Calu3 (cell line): Measurements from ENCODE around the gene RNU6-7. TPM values are rescaled to one million over a fixed set of nuclear protein-coding genes. Genes with fewer than 3 reads are reported as not detected.
A peak's percentile ranks its signal among the peaks of the same experiment; 100 is the strongest.

ENCODE experiments used
- Bru-seq: library from RNA; stranded (reverse); fragments of 400-500 nt; gene quantifications from one replicate; lab custom pipeline; 2021; lab: Mats Ljungman, UMichigan
- BruChase-seq, 2 experiments: library from RNA; stranded (reverse); fragments of 400-500 nt; gene quantifications; one replicate each; lab custom pipeline; 2021; lab: Mats Ljungman, UMichigan
- BruUV-seq: library from RNA; stranded (reverse); fragments of 400-500 nt; replicated peaks from 2 replicates; lab custom pipeline; 2021; lab: Mats Ljungman, UMichigan
- CTCF ChIA-PET: fragments of 300-600 bp; sonication (Branson Sonifier 250); formaldehyde crosslinking; loops from one replicate; lab custom pipeline; 2022; ENCODE audit warnings: antibody characterized with exemption; lab: Charles Lee
- DNase-seq: peaks from one replicate; pipeline ENCODE4 v3.0.0; 2022
- H3K27ac Mint-ChIP-seq: one replicate; pipeline ENCODE4 v1.8.0; 2022; ENCODE audit warnings: mixed read lengths; ENCODE audit not compliant: unreplicated experiment
- H3K27me3 Mint-ChIP-seq: one replicate; pipeline ENCODE4 v1.8.0; 2022; ENCODE audit warnings: mixed read lengths; ENCODE audit not compliant: unreplicated experiment
- H3K36me3 Mint-ChIP-seq: one replicate; pipeline ENCODE4 v1.8.0; 2022; ENCODE audit warnings: mild to moderate bottlenecking, moderate library complexity, mixed read lengths; ENCODE audit not compliant: insufficient read depth, unreplicated experiment
- H3K4me1 Mint-ChIP-seq: one replicate; pipeline ENCODE4 v1.8.0; 2022; ENCODE audit warnings: mild to moderate bottlenecking, low read depth, mixed read lengths; ENCODE audit not compliant: unreplicated experiment
- H3K4me3 Mint-ChIP-seq: one replicate; pipeline ENCODE4 v1.8.0; 2022; ENCODE audit warnings: mild to moderate bottlenecking, low read depth, moderate library complexity, mixed read lengths; ENCODE audit not compliant: unreplicated experiment
- H3K9me3 Mint-ChIP-seq: one replicate; pipeline ENCODE4 v1.8.0; 2022; ENCODE audit warnings: low read depth, mixed read lengths; ENCODE audit not compliant: unreplicated experiment
- intact Hi-C: fragments of 100-400 bp; cut with micrococcal nuclease; formaldehyde crosslinking; loops from one replicate; pipeline ENCODE4 v1.10.0; 2022; ENCODE audit not compliant: unreplicated experiment
- long read RNA-seq: library from polyadenylated mRNA; stranded (forward); transcript quantifications from one replicate; pipeline ENCODE4 v2.0.0, GENCODE V29; 2022
- total RNA-seq: library from RNA; stranded (reverse); gene quantifications from 2 replicates; pipeline ENCODE4 v1.2.3, GENCODE V29; 2022
- TF ChIP-seq, protein P1 (sequence below): fragments of 200-600 bp; IDR thresholded peaks from one replicate; pipeline ENCODE4 v1.8.0; 2022; ENCODE audit warnings: antibody characterized with exemption; ENCODE audit not compliant: unreplicated experiment

The RNU6-7 gene
- total RNA-seq (not detected in 2 replicates), Bru-seq, nascent RNA (not detected), BruChase-seq, experiment 1, labeled RNA remaining after a 6-hour chase (not detected), BruChase-seq, experiment 2, labeled RNA remaining after a 2-hour chase (not detected)
- long read RNA-seq: 0 reads

DNA sequence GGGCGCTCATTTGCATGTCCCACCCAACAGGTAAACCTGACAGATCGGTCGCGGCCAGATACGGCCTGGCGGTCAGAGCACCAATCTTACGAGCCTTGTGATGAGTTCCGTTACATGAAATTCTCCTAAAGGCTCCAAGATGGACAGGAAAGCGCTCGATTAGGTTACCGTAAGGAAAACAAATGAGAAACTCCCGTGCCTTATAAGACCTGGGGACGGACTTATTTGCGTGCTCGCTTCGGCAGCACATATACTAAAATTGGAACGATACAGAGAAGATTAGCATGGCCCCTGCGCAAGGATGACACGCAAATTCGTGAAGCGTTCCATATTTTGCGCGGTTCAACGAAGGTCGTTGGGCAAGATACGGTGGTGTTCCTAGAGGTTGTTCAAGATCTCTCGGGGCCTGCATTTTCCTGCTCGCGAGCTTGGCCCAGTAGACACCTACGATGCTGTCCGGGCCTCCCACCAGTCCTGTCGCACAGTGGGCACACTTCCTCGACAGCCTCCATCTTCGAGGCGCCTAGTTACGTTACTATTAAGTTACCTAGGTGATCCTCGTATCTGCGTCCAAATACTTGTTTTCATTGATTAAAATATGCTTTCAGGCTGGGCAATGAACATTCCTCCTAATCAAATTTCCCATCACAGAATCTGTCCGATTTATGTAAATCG lies at the start of gene RNU6-7:
RNU6-7 (plus strand) TSS at position 230 of the 675 bp plus-strand sequence.
- intact Hi-C loops: loop anchor here (1.0 to 2.0 kb wide), 2 partner anchors 73 to 129 kb away; no protein-coding TSS in a partner anchor
- Mint-ChIP-seq H3K4me1 (peaks cover 12% of the 10 kb centered on the region), H3K36me3 (peaks cover 35% of the 10 kb centered on the region), H3K27ac (peak within 1 kb of the TSS; percentile 99), H3K9me3 (no peaks in the 10 kb centered on the region), H3K4me3 (peak within 1 kb of the TSS; percentile 94), H3K27me3 (no peaks in the 10 kb centered on the region)
- TF ChIP-seq, protein P1, sequence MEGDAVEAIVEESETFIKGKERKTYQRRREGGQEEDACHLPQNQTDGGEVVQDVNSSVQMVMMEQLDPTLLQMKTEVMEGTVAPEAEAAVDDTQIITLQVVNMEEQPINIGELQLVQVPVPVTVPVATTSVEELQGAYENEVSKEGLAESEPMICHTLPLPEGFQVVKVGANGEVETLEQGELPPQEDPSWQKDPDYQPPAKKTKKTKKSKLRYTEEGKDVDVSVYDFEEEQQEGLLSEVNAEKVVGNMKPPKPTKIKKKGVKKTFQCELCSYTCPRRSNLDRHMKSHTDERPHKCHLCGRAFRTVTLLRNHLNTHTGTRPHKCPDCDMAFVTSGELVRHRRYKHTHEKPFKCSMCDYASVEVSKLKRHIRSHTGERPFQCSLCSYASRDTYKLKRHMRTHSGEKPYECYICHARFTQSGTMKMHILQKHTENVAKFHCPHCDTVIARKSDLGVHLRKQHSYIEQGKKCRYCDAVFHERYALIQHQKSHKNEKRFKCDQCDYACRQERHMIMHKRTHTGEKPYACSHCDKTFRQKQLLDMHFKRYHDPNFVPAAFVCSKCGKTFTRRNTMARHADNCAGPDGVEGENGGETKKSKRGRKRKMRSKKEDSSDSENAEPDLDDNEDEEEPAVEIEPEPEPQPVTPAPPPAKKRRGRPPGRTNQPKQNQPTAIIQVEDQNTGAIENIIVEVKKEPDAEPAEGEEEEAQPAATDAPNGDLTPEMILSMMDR: no peak
- DNase-seq: peak; percentile 11
- no TSS peak for BruUV-seq
- CTCF ChIA-PET: no interaction called here

DNA sequence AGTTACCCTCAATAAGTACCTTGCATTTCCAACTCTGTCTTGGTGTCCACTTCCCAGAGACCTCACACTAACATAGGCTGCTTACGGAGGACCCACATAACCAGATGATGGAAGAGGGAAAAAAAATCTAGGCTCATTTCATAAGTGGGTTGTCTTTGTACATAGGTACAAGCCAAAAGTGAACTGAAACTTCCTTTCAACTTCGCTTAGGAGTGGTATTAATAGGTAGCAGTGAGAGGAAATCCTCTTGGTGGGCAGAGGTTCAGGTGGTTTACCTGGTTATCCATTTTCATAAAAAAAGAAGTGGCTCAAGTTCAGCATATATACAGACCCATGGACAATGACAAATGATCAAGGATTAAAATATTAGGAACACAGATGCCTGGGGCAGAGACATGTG lies 35.8 kb upstream of the RNU6-7 start:
- intact Hi-C loops: loop anchor here (1.0 kb wide), 1 partner anchor 31 kb away; no protein-coding TSS in a partner anchor
- no peaks in the 10 kb centered on the region for H3K27me3 Mint-ChIP-seq
- no TSS peak for BruUV-seq
- peaks cover 11% of the 10 kb centered on the region for H3K4me1 Mint-ChIP-seq
- no peak overlapping the region for H3K4me3 Mint-ChIP-seq
- CTCF ChIA-PET: no interaction called here
- H3K27ac Mint-ChIP-seq: peak overlapping the region; percentile 34
- no peaks in the 10 kb centered on the region for H3K9me3 Mint-ChIP-seq
- DNase-seq: no peak
- TF ChIP-seq, protein P1: no peak
- no peaks in the 10 kb centered on the region for H3K36me3 Mint-ChIP-seq

DNA sequence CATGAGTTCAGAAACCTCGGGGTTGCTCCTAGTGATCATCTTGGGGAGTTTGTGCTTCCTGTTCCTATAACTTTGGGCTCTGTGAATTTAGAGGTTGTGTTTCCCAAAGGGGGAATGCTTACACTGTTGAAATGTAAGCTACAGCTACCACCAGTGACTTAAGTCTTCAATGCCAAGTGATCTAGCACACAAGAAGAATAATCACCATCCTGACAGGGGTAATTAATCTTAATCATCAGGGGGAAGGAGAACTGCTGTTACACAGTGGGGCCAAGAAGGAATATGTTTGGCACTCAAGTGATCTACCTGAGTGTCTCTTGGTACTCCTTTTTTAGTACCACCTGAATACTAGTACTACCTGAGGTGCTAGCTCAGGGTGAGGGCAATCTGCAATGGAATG lies 34.9 kb upstream of the RNU6-7 start:
- CTCF ChIA-PET: no interaction called here
- intact Hi-C loops: loop anchor here (1.0 kb wide), 1 partner anchor 30 kb away; no protein-coding TSS in a partner anchor
- H3K9me3 Mint-ChIP-seq: no peaks in the 10 kb centered on the region
- no peaks in the 10 kb centered on the region for H3K27me3 Mint-ChIP-seq
- BruUV-seq: no TSS peak
- no peak overlapping the region for H3K27ac Mint-ChIP-seq
- peaks cover 11% of the 10 kb centered on the region for H3K4me1 Mint-ChIP-seq
- TF ChIP-seq, protein P1: no peak
- H3K36me3 Mint-ChIP-seq: no peaks in the 10 kb centered on the region
- DNase-seq: no peak
- H3K4me3 Mint-ChIP-seq: no peak overlapping the region

DNA sequence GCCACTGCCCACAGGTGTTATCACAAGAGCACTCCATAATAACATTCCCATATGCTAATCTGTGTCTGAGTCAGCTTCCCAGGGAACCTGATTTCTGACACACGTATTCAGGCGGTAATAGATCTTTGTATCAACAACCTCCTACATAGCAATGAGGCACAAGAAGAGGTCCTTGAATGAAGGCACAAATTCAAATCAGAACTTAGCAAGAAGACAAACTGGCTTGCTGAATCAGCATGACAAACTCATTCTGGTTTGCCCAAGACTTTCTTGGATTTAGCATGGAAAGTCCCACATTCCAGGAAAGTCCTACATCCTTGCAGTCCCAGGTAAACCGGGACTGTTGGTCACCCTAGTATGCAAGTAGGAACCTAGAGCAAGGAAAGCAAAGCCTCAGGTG lies 33.9 kb upstream of the RNU6-7 start:
- Mint-ChIP-seq H3K4me1 (peaks cover 11% of the 10 kb centered on the region), H3K4me3 (no peak overlapping the region), H3K27me3 (no peaks in the 10 kb centered on the region), H3K36me3 (no peaks in the 10 kb centered on the region), H3K27ac (no peak overlapping the region), H3K9me3 (no peaks in the 10 kb centered on the region)
- intact Hi-C loops: no loop called here
- TF ChIP-seq, protein P1: no peak
- CTCF ChIA-PET: no interaction called here
- no TSS peak for BruUV-seq
- DNase-seq: no peak
